ENCODE data around the gene DEPDC1B.

Gene DEPDC1B

GRCh38 chr5:60679816-60680215 is 20.1 kb downstream of the DEPDC1B start:
- H3K36me3 Mint-ChIP-seq (ENCODE audit: low read depth): peaks cover 16% of the 10 kb centered on the region
- no peak overlapping the region for H3K27ac Mint-ChIP-seq
- no peaks in the 10 kb centered on the region for H3K27me3 Mint-ChIP-seq (ENCODE audit: low read depth)
- H3K9me3 Mint-ChIP-seq: no peaks in the 10 kb centered on the region
- no peak overlapping the region for H3K4me3 Mint-ChIP-seq
- H3K4me1 Mint-ChIP-seq (ENCODE audit: low read depth): peaks cover 7% of the 10 kb centered on the region

DNA sequence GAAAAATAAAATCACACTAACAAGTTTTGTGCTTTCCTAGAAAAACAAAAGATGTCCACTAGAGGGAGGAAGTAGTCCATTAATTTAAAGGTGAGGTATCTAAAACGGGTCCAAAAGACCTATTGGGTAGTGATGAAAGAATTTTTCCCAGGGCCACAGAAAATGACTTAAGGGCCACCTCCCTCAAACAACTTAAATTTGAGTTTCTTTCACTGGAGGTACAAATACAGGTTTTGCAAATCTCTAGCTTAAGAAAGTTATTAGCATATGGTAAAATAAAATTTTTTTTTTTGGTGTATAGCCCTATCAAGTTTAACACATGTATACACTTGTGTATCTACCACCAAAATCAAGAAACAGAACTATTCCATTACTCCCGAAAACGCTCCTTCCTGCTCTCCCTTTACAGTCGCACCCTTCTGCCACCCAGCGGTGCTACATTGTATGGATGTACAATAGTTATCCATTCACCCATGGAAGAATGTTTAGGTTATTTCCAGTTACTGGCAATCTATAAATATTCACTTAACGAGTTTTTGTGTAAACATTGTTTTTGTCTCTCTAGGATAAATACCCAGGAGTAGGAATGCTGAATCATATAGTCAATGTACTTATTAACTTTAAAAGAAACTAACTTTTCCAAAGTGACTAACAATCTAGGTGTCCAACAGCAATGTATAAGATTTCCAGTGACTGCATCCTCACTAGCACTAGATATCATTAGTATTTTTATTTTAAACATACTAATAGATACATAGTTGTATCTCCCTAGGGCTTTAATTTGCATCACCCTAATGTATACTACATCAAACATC is 21.9 kb downstream of the DEPDC1B start:
- H3K9me3 Mint-ChIP-seq: no peaks in the 10 kb centered on the region
- H3K27ac Mint-ChIP-seq: no peak overlapping the region
- H3K4me1 Mint-ChIP-seq (ENCODE audit: low read depth): peaks cover 7% of the 10 kb centered on the region
- no peak overlapping the region for H3K4me3 Mint-ChIP-seq
- peaks cover 11% of the 10 kb centered on the region for H3K36me3 Mint-ChIP-seq (ENCODE audit: low read depth)
- no peaks in the 10 kb centered on the region for H3K27me3 Mint-ChIP-seq (ENCODE audit: low read depth)

DNA sequence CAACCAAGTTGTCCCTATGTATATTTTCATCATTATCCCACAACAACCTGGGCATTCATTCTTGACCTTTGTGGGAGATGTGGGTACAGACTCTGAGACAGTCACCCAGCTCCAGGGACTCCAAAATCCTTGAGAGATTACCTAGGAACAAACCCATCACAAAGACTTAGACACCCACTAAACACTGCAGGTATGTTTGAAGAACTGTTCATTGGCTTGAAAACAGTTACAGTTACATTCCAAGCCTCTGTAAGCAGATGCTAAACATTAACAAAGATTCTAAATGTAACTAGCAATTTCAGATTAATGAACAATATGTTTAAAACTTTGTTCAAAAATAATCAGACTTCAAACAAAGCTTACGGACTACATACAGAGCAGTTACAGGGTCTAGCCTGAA is 24.7 kb downstream of the DEPDC1B start:
- no peak overlapping the region for H3K27ac Mint-ChIP-seq
- peaks cover 4% of the 10 kb centered on the region for H3K4me1 Mint-ChIP-seq (ENCODE audit: low read depth)
- H3K36me3 Mint-ChIP-seq (ENCODE audit: low read depth): peaks cover 2% of the 10 kb centered on the region
- H3K27me3 Mint-ChIP-seq (ENCODE audit: low read depth): no peaks in the 10 kb centered on the region
- H3K4me3 Mint-ChIP-seq: no peak overlapping the region
- H3K9me3 Mint-ChIP-seq: no peaks in the 10 kb centered on the region

- Mint-ChIP-seq H3K36me3 (ENCODE audit: low read depth) (peaks cover 2% of the 10 kb centered on the region), H3K27ac (no peak overlapping the region), H3K4me1 (ENCODE audit: low read depth) (peaks cover 4% of the 10 kb centered on the region), H3K27me3 (ENCODE audit: low read depth) (no peaks in the 10 kb centered on the region), H3K4me3 (no peak overlapping the region), H3K9me3 (no peaks in the 10 kb centered on the region)
These were observed 25.5 kb downstream of the DEPDC1B start for GRCh38 chr5:60674251-60675069.

- Mint-ChIP-seq H3K27me3 (ENCODE audit: low read depth) (no peaks in the 10 kb centered on the region), H3K4me3 (no peak overlapping the region), H3K4me1 (ENCODE audit: low read depth) (peaks cover 4% of the 10 kb centered on the region), H3K36me3 (ENCODE audit: low read depth) (peaks cover 2% of the 10 kb centered on the region), H3K27ac (no peak overlapping the region), H3K9me3 (no peaks in the 10 kb centered on the region)
These were observed 26.6 kb downstream of the DEPDC1B start for GRCh38 chr5:60673334-60673733.

- H3K4me3 Mint-ChIP-seq: no peak overlapping the region
- peaks cover 2% of the 10 kb centered on the region for H3K36me3 Mint-ChIP-seq (ENCODE audit: low read depth)
- H3K27ac Mint-ChIP-seq: no peak overlapping the region
- H3K4me1 Mint-ChIP-seq (ENCODE audit: low read depth): peaks cover 3% of the 10 kb centered on the region
- H3K9me3 Mint-ChIP-seq: no peaks in the 10 kb centered on the region
- no peaks in the 10 kb centered on the region for H3K27me3 Mint-ChIP-seq (ENCODE audit: low read depth)
These were observed 27.2 kb downstream of the DEPDC1B start for GRCh38 chr5:60672693-60673264.

DNA sequence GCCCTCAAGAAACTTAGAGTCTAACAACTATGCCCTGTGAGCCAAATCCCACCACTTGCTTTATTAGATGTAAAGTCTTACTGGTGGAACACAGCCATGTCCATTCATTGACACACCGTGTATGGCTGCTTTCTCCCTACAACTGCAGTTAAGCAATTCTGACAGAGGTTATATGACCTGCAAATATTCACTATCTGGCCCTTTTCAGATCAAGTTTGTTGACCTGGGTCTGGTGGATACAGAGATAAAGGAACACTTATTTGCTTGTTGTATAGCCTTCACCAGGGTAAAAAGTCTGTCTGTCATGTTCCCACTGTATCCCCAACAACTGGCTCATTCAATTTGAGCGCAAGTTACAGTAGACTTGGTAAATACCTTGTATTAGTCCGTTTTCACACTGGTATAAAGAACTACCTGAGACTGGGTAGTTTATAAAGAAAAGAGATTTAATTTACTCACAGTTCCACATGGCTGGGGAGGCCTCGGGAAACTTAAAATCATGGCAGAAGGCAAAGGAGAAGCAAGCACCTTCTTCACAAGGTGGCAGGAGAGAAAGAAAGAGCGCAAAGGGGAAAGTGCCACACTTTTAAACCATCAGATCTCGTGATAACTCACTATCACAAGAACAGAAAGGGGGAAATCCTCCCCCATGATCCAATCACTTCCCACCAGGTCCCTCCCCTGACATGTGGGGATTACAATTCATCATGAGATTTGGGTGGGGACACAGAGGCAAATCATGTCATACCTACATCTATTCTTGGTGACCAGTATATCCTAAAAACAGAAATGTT is 27.9 kb downstream of the DEPDC1B start:
- no peak overlapping the region for H3K27ac Mint-ChIP-seq
- H3K36me3 Mint-ChIP-seq (ENCODE audit: low read depth): no peaks in the 10 kb centered on the region
- no peaks in the 10 kb centered on the region for H3K27me3 Mint-ChIP-seq (ENCODE audit: low read depth)
- no peak overlapping the region for H3K4me3 Mint-ChIP-seq
- no peaks in the 10 kb centered on the region for H3K4me1 Mint-ChIP-seq (ENCODE audit: low read depth)
- no peaks in the 10 kb centered on the region for H3K9me3 Mint-ChIP-seq

DNA sequence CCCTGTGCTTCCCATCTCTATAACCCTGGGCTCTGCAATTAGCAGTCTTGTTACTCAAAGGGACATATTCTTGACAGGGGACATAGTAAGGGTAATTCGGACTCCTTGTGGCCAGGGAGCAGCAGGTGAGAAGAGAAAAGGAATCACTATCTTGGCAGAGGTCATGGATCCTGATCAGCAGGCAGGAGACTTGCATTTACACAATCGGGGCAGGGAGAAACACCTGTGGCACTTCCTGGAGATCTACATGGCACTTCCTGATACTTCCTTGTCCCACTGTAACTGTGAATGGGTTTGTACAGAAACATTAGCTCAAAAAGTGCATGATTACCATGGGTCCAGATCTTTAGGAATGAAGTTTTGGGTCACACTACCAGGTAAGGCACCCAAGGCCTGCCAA is 29.2 kb downstream of the DEPDC1B start:
- no peaks in the 10 kb centered on the region for H3K9me3 Mint-ChIP-seq

DNA sequence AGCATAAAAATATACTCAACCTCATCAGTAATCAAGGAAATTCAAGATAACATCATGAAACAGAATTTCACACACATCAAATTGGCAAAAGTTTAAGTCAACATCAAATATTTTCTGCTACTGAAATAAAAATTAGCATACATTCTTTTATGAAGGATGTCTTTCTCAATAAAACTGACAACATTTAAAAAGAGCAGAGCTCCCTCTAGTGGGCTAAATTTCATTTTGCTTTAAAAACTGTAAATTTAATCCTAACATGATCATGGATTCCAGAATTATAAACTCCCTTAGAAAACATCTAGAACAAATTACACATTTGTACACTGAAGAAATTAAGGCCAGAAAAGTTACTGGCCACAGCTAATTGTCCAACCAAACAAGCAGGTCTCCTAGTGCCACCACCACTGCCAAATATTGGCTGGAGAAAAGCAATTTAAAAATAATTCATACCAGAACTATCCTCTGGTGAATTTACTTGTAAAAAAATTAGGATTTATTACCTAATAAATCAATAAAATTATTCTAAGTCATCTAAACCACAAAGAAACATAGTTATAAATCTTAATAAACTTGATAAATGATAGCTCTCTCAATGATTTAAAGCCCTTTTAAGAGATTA is 31.2 kb downstream of the DEPDC1B start:
- Mint-ChIP-seq H3K36me3 (ENCODE audit: low read depth) (peaks cover 2% of the 10 kb centered on the region), H3K4me3 (no peak overlapping the region), H3K27me3 (ENCODE audit: low read depth) (no peaks in the 10 kb centered on the region), H3K4me1 (ENCODE audit: low read depth) (no peaks in the 10 kb centered on the region), H3K9me3 (no peaks in the 10 kb centered on the region), H3K27ac (no peak overlapping the region)

More for the DNA sequence above, 29.2 kb downstream of the DEPDC1B start:
- Mint-ChIP-seq H3K27ac (no peak overlapping the region), H3K4me1 (ENCODE audit: low read depth) (no peaks in the 10 kb centered on the region), H3K27me3 (ENCODE audit: low read depth) (no peaks in the 10 kb centered on the region), H3K4me3 (no peak overlapping the region), H3K36me3 (ENCODE audit: low read depth) (peaks cover 2% of the 10 kb centered on the region)

DNA sequence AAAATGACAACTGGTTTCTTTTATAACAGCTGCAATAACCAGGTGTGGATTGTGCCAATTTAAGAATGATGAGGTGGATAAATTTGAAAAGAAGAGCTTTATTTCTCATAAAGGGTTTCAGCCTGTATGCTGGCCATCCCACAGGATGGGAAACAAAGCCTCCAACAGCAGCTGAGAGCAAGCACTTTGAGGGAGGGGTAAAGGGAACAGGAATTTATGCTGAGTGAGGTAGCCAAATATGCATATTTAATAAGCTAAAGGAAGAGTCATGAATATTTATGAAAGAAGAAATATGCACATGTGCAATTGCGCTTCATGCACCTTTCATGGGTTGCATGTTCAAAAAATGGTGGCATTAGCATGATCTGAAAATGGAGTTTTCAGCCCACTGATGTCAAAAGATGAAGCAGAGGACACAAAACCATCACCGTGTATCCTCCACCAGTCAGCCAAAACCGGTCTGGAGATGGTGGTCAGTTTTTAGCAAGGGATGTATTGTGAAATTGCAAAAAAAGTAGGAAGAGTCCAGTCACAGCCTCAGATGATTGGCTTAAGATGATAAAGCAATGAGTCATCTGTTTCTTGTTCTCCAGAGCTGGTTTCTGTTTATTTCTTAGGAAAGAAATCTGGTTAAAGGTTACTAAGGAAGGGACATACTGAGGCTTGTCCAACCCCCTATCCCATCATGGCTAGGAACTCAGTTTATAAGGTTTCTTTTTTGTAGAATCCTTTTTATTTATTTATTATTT is 47.9 kb downstream of the DEPDC1B start:
- Mint-ChIP-seq H3K36me3 (ENCODE audit: low read depth) (peaks cover 8% of the 10 kb centered on the region), H3K9me3 (peaks cover 17% of the 10 kb centered on the region), H3K27me3 (ENCODE audit: low read depth) (no peaks in the 10 kb centered on the region), H3K27ac (no peak overlapping the region), H3K4me3 (no peak overlapping the region), H3K4me1 (ENCODE audit: low read depth) (peaks cover 4% of the 10 kb centered on the region)

DNA sequence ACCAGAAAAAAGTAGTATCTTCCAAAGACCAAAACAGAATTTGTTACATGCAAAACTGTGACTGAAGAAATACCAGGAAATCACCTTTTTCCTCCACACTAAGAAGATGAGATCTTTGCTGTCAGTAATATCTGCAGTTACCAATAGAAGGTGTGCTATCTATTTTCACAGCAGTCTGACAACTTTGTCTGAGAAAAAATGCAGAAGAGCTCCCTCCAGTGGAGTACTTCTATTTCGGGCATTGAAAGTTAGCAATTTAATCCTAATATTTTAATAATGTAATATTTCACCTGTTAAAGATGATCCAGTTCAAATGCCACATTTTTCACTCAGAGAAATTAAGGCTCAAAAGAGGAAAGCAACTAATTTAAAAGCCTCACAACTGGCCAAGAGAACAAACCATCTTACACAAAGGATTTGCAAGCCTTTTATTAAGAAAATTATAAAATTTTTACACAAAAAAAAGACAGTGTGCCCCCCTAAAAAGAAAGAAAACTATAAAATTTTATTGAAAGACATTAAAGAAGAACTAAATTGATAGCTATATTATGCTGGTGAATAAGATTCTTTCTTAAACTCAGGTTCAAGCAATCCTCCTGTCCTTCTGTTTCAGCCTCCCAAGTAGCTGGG is 50.6 kb downstream of the DEPDC1B start:
- H3K27me3 Mint-ChIP-seq (ENCODE audit: low read depth): no peaks in the 10 kb centered on the region
- peaks cover 4% of the 10 kb centered on the region for H3K4me1 Mint-ChIP-seq (ENCODE audit: low read depth)
- peaks cover 4% of the 10 kb centered on the region for H3K36me3 Mint-ChIP-seq (ENCODE audit: low read depth)
- H3K4me3 Mint-ChIP-seq: no peak overlapping the region
- no peaks in the 10 kb centered on the region for H3K9me3 Mint-ChIP-seq
- no peak overlapping the region for H3K27ac Mint-ChIP-seq

GRCh38 chr5:60648175-60648574 is 51.8 kb downstream of the DEPDC1B start:
- Mint-ChIP-seq H3K9me3 (no peaks in the 10 kb centered on the region), H3K27ac (no peak overlapping the region), H3K36me3 (ENCODE audit: low read depth) (peaks cover 12% of the 10 kb centered on the region), H3K4me3 (no peak overlapping the region), H3K4me1 (ENCODE audit: low read depth) (peaks cover 4% of the 10 kb centered on the region), H3K27me3 (ENCODE audit: low read depth) (no peaks in the 10 kb centered on the region)

GRCh38 chr5:60640901-60641300 is 59.1 kb downstream of the DEPDC1B start:
- H3K27ac Mint-ChIP-seq: no peak overlapping the region

More at GRCh38 chr5:60640901-60641300, 59.1 kb downstream of the DEPDC1B start:
- H3K9me3 Mint-ChIP-seq: peaks cover 3% of the 10 kb centered on the region
- H3K27me3 Mint-ChIP-seq (ENCODE audit: low read depth): no peaks in the 10 kb centered on the region
- peaks cover 45% of the 10 kb centered on the region for H3K36me3 Mint-ChIP-seq (ENCODE audit: low read depth)
- H3K4me1 Mint-ChIP-seq (ENCODE audit: low read depth): no peaks in the 10 kb centered on the region
- H3K4me3 Mint-ChIP-seq: no peak overlapping the region

Measured in T-helper 1 cell treated with Interleukin-12 subunit alpha and Interleukin-12 subunit beta and Interleukin-4 antibody, amounts not matched to agents 30 μg/mL and 1 μg/mL, for 36 hours (primary cell).